Activated CD4-positive, alpha-beta T cell treated with anti-CD3 and anti-CD28 coated beads for 36 hours (primary cell): Measurements from ENCODE around the gene CD7. TPM values are rescaled to one million over a fixed set of nuclear protein-coding genes. Genes with fewer than 3 reads are reported as not detected.

Experiments used
- ATAC-seq: fragments of 200-7000 bp; cut with Tn5 transposase; one replicate; pipeline ENCODE4 v1.10.0; 2021; ENCODE audit warnings: mild to moderate bottlenecking, moderate library complexity
- CTCF ChIA-PET: fragments of 350-600 bp; sonication (Branson Sonifier 250); formaldehyde crosslinking; loops from one replicate; lab custom pipeline; 2021; ENCODE audit warnings: antibody characterized with exemption; lab: Charles Lee
- POLR2A ChIA-PET: fragments of 350-600 bp; sonication (Branson Sonifier 250); formaldehyde crosslinking; loops from one replicate; lab custom pipeline; 2021; ENCODE audit warnings: antibody characterized with exemption, inconsistent platforms; lab: Charles Lee
- DNase-seq: peaks from one replicate; pipeline ENCODE4 v3.0.0-alpha.2; 2020
- H3K27ac Mint-ChIP-seq: one replicate; pipeline ENCODE4 v1.8.0; 2021; ENCODE audit warnings: mixed read lengths
- H3K27me3 Mint-ChIP-seq: one replicate; pipeline ENCODE4 v1.8.0; 2021; ENCODE audit warnings: mixed read lengths
- H3K36me3 Mint-ChIP-seq: one replicate; pipeline ENCODE4 v1.8.0; 2021; ENCODE audit warnings: low read depth, mixed read lengths
- H3K4me1 Mint-ChIP-seq: one replicate; pipeline ENCODE4 v1.8.0; 2021; ENCODE audit warnings: mixed read lengths
- H3K4me3 Mint-ChIP-seq: one replicate; pipeline ENCODE4 v1.8.0; 2021; ENCODE audit warnings: mild to moderate bottlenecking, moderate library complexity, mixed read lengths
- H3K9me3 Mint-ChIP-seq: one replicate; pipeline ENCODE4 v1.8.0; 2021; ENCODE audit warnings: low read depth, mixed read lengths
- intact Hi-C, 2 experiments: fragments of 100-400 bp; cut with DNase I in 1 of 2; cut with micrococcal nuclease in 1 of 2; formaldehyde crosslinking; loops; one replicate each; pipeline versions ENCODE4 v1.14.2 to v1.15.1; 2022 to 2024; cut with DNase I, micrococcal nuclease
- total RNA-seq, 2 experiments: library from RNA; stranded (reverse); gene quantifications; one replicate each; pipeline ENCODE4 v1.2.3, GENCODE V29; 2021

Gene CD7
- total RNA-seq, 2 experiments from 2014 or later: 614 to 725 TPM

DNA sequence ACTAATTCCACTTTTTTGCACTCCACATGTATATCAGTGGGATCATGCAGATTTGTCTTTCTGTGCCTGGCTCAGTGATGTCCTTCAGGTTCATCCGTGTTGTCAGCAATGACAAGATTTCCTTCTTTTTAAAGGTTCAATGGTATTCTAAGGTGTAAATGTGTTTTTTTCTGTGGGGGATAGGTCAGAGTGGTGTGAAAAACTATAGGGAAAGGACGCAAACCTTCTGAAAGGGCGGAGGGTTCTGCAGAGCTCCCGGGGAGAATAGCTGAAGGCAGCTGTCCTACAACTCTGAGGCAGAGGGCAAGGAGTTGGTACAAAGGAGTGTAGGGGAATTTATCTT, 22.0 kb downstream of the CD7 start:
- ATAC-seq (no peak), DNase-seq (no peak)
- peak overlapping the region; percentile 71 for H3K27ac Mint-ChIP-seq
- H3K36me3 Mint-ChIP-seq: peaks cover 16% of the 10 kb centered on the region
- intact Hi-C loops: loop anchor here (10.0 kb wide), 4 partner anchors 171 to 781 kb away; partner anchors contain the start of genes ACTG1 (in 1 of the 2) and MAFG (in 1 of the 2)
- POLR2A ChIA-PET: interaction anchor here (1.1 kb wide), 1 partner anchor 12 kb away, joined by 4 read pairs; no protein-coding TSS in a partner anchor
- no peak overlapping the region for H3K4me3 Mint-ChIP-seq
- CTCF ChIA-PET: no interaction called here
- peaks cover 2% of the 10 kb centered on the region for H3K9me3 Mint-ChIP-seq
- H3K4me1 Mint-ChIP-seq: peaks cover 58% of the 10 kb centered on the region
- no peaks in the 10 kb centered on the region for H3K27me3 Mint-ChIP-seq

DNA sequence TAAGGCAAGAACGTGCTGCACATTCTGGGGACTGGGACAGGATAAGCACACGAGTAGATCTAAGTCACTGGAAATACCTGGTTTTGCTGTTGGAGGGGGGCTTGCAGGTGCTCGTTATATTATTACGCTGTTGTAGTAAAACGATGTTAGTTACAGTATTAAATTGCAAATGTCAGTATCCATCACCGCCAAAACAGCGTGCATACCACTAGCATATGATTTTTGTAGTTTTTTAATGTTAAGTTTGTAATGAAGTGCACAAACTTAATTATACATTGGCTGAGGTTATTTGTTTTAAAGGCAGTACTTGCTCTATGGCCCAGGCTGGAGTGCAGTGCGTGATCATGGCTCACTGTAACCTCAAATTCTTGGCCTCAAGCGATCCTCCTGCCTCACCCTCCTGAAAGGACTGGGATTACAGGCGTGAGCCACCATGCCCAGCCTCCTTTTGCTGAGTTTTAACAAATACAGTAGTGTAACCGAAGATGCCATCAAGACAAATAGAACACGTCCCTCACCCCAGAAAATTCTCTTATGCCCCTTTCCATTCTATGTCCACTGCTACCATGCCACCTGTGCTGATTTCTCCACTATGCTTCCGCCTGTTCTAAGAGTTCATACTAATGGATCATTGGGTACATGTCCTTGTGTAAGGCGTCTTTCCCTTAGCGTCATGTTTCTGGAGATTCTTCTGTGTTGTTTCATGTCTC, 23.2 kb downstream of the CD7 start:
- no peak for ATAC-seq
- Mint-ChIP-seq H3K9me3 (peaks cover 2% of the 10 kb centered on the region), H3K27ac (peak overlapping the region; percentile 90), H3K27me3 (no peaks in the 10 kb centered on the region), H3K36me3 (peaks cover 16% of the 10 kb centered on the region), H3K4me1 (peaks cover 60% of the 10 kb centered on the region), H3K4me3 (peak overlapping the region; percentile 79)
- ChIA-PET POLR2A (interaction anchor here (0.9 to 1.1 kb wide), 2 partner anchors 9 to 11 kb away, joined by 3 to 4 read pairs; no protein-coding TSS in a partner anchor), CTCF (interaction anchor here (1.1 kb wide), 1 partner anchor 12 kb away, joined by 3 read pairs; no protein-coding TSS in a partner anchor)
- intact Hi-C loops: loop anchor here (10.0 kb wide), 4 partner anchors 169 to 779 kb away; partner anchors contain the start of genes ACTG1 (in 1 of the 2) and MAFG (in 1 of the 2)
- DNase-seq: no peak

DNA sequence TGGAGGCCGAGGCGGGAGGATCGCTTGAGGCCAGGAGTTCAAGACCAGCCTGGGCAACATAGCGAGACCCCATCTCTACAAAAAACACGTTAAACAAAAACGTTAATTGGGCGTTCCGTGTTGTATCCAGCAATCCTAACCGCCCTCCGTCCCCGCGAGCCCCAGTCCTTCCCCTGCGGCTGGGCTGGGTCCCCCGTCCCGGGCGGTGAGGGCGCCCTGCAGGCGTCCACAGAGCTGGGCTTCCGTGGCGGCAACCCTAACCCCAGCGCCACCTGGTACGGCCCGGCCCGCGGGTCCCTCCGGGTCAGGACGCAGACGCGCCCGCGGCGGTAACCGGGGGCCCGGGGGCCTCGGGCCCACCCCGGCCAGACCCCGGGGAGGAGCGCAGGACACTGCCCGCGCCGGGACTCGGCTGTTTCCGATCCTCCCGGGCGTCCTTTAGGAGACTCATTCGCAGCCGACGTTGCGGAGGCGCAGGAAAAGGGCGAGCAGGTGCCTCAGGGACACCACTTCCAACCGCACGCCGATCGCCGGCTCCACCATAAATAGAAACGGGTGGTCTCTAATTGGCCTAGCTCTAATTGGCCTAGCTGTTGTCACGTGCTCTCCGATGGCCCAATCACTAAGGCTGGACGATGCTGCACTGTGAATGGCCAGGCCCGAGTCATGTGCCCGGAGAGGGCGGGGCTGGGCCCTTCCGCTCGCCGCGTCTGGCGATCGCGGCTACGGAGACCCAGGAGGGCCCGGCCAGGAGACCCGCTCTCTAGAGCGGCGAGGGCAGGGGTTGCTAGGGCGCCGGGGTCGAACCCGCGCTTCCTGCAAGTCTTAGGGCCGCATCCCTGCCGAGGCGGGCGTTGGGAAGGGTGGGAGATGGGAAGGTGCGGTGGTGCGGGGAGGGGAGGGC, 24.9 kb downstream of the CD7 start:
- H3K9me3 Mint-ChIP-seq: peaks cover 2% of the 10 kb centered on the region
- H3K4me1 Mint-ChIP-seq: peaks cover 71% of the 10 kb centered on the region
- peak overlapping the region; percentile 85 for H3K27ac Mint-ChIP-seq
- intact Hi-C loops: loop anchor here (1.0 to 10.0 kb wide), 8 partner anchors 19 to 778 kb away; partner anchors contain the start of genes ACTG1 (in 1 of the 2), CSNK1D (in 1 of the 2), MAFG (in 1 of the 2) and SLC16A3 (in 1 of the 2)
- peaks cover 16% of the 10 kb centered on the region for H3K36me3 Mint-ChIP-seq
- ChIA-PET CTCF (interaction anchor here (0.7 to 1.5 kb wide), 6 partner anchors 9 to 630 kb away, joined by 3 to 5 read pairs (median 4); partner anchors contain the start of gene CD7), POLR2A (interaction anchor here (0.6 to 2.5 kb wide), 9 partner anchors 9 to 1171 kb away, joined by 3 to 12 read pairs (median 10); partner anchors contain the start of genes CD7 and CSNK1D)
- DNase-seq (peak; percentile 96), ATAC-seq (peak; percentile 89)
- peak overlapping the region; percentile 78 for H3K4me3 Mint-ChIP-seq
- H3K27me3 Mint-ChIP-seq: no peaks in the 10 kb centered on the region

DNA sequence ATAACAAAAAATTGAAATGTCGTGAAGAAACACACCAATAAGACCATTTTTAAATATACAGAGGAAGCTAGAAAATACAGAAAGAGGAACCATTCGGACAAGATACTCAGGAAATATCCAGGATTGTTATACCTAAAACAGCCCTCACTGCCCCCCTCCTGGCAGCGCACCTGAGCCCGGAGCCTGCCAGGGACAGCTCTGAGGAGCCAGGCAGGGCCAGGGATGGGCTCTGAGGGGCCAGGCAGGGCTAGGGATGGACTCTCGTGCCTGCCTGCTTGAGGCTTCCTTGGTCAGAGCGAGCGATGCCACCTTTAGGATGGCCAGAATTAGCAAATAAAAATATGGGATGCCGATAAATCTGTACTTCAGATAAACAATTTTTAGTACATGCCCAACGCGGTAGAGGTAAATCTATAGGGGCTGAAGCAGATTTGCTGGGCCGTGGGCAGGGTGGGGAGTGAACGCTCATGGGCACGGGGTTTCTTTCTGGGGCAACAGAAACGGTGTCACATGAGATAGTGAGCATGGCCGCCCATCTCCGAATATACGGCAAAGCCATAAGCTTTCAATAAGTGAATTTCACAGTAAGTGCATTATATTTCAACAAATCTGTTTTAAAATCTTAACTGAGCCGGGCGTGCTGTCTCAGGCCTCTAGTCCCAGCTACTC, 25.7 kb downstream of the CD7 start:
- H3K36me3 Mint-ChIP-seq: peaks cover 16% of the 10 kb centered on the region
- DNase-seq (no peak), ATAC-seq (no peak)
- H3K27ac Mint-ChIP-seq: peak overlapping the region; percentile 59
- intact Hi-C loops: loop anchor here (1.0 to 10.0 kb wide), 8 partner anchors 18 to 777 kb away; partner anchors contain the start of genes ACTG1 (in 1 of the 2), CSNK1D (in 1 of the 2), MAFG (in 1 of the 2) and SLC16A3 (in 1 of the 2)
- H3K9me3 Mint-ChIP-seq: peaks cover 2% of the 10 kb centered on the region
- CTCF ChIA-PET: interaction anchor here (0.5 to 1.5 kb wide), 5 partner anchors 9 to 86 kb away, joined by 3 to 5 read pairs (median 4); partner anchors contain the start of gene CD7
- POLR2A ChIA-PET: interaction anchor here (0.9 to 2.5 kb wide), 5 partner anchors 8 to 29 kb away, joined by 3 to 12 read pairs (median 10); no protein-coding TSS in a partner anchor
- H3K27me3 Mint-ChIP-seq: no peaks in the 10 kb centered on the region
- H3K4me3 Mint-ChIP-seq: peak overlapping the region; percentile 78
- H3K4me1 Mint-ChIP-seq: peaks cover 71% of the 10 kb centered on the region

DNA sequence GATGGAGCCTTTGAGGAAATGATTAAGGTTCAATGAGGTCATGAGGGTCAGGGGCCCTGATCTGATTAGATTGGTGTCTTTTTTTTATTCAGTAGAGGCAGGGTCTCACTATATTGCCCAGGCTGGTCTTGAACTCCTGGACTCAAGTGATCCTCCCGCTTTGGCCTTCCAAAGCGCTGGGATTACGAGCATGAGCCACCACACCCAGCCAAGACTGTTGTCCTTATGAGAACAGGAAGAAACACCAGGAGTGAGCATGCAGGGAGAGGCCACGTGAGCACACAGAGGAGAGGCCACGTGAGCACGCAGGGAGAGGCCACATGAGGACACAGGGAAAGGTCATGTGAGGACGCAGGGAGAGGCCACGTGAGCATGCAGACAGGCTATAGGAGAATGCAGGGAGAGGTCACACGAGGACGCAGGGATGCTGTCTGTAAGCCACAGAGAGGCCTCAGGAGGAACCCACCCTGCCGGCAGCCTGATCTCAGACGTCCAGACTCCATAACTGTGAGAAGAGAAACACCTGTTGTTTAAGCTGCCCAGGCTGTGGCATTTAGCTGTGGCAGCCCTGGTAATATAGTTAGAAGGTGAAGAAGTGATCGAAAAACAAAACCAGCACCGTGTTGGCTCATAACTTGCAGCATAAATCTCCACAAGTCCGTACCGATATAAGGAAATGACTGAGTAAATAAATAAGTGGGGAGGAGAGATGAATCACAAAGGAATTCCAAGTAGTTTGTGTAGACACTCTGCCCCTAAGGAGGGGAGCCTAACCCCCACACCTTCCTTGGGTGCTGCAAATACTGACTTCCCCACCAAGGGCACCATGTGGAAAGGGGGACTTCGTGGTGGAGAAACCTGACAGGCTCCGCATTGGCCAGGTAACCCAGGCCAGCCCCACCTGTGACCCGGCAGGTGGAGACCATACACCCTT, 29.3 kb downstream of the CD7 start:
- POLR2A ChIA-PET: interaction anchor here (1.1 kb wide), 1 partner anchor 10 kb away, joined by 3 read pairs; no protein-coding TSS in a partner anchor
- Mint-ChIP-seq H3K4me1 (peaks cover 52% of the 10 kb centered on the region), H3K27me3 (no peaks in the 10 kb centered on the region), H3K4me3 (no peak overlapping the region), H3K27ac (peak overlapping the region; percentile 66), H3K36me3 (no peaks in the 10 kb centered on the region), H3K9me3 (no peaks in the 10 kb centered on the region)
- no peak for ATAC-seq
- CTCF ChIA-PET: interaction anchor here (0.6 to 0.8 kb wide), 2 partner anchors 29 to 654 kb away, joined by 3 to 5 read pairs; partner anchors contain the start of gene CD7
- intact Hi-C loops: loop anchor here in 1 of 2 experiments (2.0 kb wide), 1 partner anchor 15 kb away; the partner anchor contains the start of gene CSNK1D
- DNase-seq: no peak

DNA sequence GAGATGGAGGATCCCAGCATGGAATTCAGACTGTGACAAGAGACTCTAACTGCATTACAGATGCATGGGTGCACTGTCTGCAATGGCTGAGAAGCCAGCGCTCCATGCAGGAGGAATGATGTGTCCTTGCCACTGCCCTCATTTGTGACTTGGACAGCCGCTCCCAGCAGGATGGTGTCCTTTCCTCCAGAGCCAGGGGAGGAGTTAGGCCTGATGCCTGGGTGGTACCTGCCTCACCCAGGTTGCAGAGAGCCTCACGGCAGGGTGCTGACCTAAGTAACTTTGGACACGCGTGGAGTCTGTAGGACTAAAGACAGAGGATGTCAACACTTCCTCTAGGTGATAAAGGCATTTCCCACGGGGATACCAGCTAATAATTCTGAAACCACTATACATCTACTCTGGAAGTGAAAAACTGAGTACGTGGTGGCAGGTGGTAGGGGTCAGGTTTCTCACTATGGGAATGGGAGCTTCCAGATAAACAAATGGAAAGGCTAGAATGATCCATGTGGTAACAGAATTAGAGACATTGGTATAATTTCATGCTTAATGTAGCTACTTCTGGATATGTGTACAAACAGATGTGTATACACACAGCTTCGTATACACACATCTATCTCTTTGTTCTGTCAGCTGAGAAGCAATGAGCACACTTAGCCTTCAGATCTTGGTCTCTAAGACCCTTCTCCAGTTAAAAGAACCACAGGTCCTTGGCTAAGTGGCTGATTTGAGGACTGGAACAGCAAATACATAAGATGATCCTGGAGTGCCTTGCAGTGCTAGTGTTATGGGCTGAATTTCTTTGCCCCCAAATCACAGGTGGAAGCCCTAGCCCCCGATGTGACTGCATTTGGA, 30.2 kb downstream of the CD7 start:
- intact Hi-C loops: no loop called here
- ChIA-PET CTCF (interaction anchor here (0.6 kb wide), 1 partner anchor 653 kb away, joined by 5 read pairs; no protein-coding TSS in a partner anchor), POLR2A (no interaction called here)
- Mint-ChIP-seq H3K36me3 (no peaks in the 10 kb centered on the region), H3K4me3 (no peak overlapping the region), H3K27ac (peak overlapping the region; percentile 66), H3K4me1 (peaks cover 59% of the 10 kb centered on the region), H3K9me3 (no peaks in the 10 kb centered on the region), H3K27me3 (no peaks in the 10 kb centered on the region)
- ATAC-seq (no peak), DNase-seq (no peak)

DNA sequence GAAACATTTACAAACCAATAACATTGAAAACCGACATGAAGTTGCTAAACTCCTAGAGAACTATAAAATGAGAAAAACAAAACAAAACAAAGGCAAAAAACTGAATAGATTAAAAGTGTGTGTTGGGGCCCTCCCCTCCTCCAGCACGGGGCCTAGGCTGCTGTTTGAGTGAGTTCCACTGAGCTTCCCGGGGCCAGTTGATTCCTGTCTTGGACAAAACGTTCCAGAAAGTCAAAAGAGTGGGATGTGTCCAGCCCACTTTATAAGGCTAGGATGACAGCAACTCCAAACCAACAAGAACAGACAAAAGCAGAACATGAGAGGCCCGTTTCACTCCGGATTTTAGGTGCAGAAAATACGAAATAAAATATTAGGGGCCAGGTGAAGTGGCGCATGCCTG, 32.3 kb downstream of the CD7 start:
- ATAC-seq (no peak), DNase-seq (no peak)
- ChIA-PET POLR2A (interaction anchor here (1.3 kb wide), 1 partner anchor 14 kb away, joined by 3 read pairs; no protein-coding TSS in a partner anchor), CTCF (interaction anchor here (0.6 to 1.8 kb wide), 2 partner anchors 11 to 142 kb away, joined by 5 read pairs; no protein-coding TSS in a partner anchor)
- Mint-ChIP-seq H3K9me3 (no peaks in the 10 kb centered on the region), H3K4me1 (peaks cover 61% of the 10 kb centered on the region), H3K27ac (no peak overlapping the region), H3K27me3 (no peaks in the 10 kb centered on the region), H3K36me3 (no peaks in the 10 kb centered on the region), H3K4me3 (no peak overlapping the region)
- intact Hi-C loops: no loop called here

DNA sequence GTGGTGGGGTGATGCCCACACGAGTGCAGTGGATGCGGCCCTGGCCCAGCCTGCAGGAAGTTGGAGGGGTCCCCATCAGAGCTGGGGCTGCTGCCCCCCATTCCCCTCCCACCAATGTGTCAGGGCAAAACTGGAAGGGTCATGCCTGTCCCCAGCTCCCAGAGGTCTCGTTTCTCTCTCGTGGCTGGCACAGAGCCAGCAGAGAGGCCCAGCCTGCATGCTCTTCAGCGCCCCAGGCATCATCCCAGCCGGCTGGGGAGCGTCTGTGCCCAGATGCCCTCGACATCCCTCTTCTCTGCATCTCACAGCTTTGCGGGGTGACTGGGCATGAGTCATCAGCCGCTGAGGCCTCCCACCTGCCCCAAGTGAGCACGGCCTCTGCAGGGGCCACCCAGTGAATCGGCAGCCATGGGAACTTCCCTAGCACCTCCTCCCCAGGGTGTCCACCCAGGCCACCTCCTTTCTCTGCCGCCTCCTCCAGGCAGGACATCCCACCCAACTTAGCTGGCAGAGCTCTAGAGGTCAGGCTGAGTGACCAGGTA, 34.1 kb downstream of the CD7 start:
- H3K27ac Mint-ChIP-seq: peak overlapping the region; percentile 77

More for the DNA sequence above, 34.1 kb downstream of the CD7 start:
- intact Hi-C loops: no loop called here
- Mint-ChIP-seq H3K9me3 (no peaks in the 10 kb centered on the region), H3K4me3 (no peak overlapping the region), H3K36me3 (no peaks in the 10 kb centered on the region), H3K27me3 (no peaks in the 10 kb centered on the region), H3K4me1 (peaks cover 43% of the 10 kb centered on the region)
- ATAC-seq (peak; percentile 93), DNase-seq (peak; percentile 87)
- POLR2A ChIA-PET: interaction anchor here (0.7 to 2.0 kb wide), 8 partner anchors 9 to 34 kb away, joined by 3 to 12 read pairs (median 4); partner anchors contain the start of genes CD7 and CSNK1D
- CTCF ChIA-PET: interaction anchor here (0.7 to 1.7 kb wide), 6 partner anchors 14 to 71 kb away, joined by 3 to 7 read pairs (median 4); no protein-coding TSS in a partner anchor
